ENCODE results near the gene STUM. TPM values are rescaled to one million over a fixed set of nuclear protein-coding genes. Genes with fewer than 3 reads are reported as not detected.

STUM gene
- polyA plus RNA-seq, 1 of the 3 experiments (the other 2 are of a cell fraction): not detected

DNA sequence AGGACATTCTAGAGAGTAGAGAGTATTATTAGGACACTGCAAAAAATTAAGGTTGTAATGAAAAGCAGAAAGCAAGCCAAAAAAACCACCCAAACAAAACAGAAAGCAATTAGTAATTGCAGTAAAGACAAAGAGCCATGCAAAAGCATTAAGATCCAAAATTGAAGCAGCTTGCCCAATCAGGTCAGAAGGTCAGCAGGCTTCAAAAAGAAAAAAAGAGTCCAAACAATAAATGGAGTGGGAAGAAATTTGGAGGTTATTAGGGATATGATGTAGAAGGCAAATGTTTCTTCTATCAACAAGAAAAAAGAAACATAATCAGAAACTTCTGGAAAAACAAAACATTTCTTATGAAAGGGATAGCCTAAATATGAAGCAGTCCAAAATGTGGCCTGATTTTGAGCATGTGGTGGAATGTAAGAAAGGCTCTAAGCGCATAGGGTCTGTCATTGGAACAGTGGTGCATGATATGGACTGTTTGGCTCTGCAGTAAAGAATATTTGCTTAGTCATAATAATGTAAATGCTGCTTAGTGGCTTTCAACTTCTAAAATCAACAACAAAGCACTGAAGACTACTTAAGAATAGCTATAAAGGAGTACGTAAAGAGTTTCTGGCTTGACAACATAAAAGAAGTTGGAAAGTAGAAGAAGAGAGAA lies 4.8 kb downstream of the STUM start:
- Histone ChIP-seq H4K20me1 (ENCODE audit: insufficient read depth) (no peaks in the 10 kb centered on the region), H2AFZ (ENCODE audit: low read depth) (no peak overlapping the region), H3K79me2 (ENCODE audit: insufficient read depth) (no peaks in the 10 kb centered on the region), H3K4me1 (ENCODE audit: control insufficient read depth in 1 of 2, insufficient read depth in 2 of 2, low read depth in 1 of 2, low read length in 1 of 2) (peaks cover 10 to 20% of the 10 kb centered on the region in 2 experiments; a peak in 1 of 4 replicates), H3K4me2 (no peak overlapping the region), H3K9me3 (no peaks in the 10 kb centered on the region), H3K27ac (ENCODE audit: low read depth in 2 of 2, low read length in 1 of 2) (no peak overlapping the region), H3K36me3 (replicated peaks in 1 of 2; ENCODE audit: control insufficient read depth in 1 of 2, insufficient read depth in 2 of 2, low read length in 1 of 2) (no peaks in the 10 kb centered on the region), H3K9ac (no peak overlapping the region), H3K4me3 (ENCODE audit: low read depth in 2 of 2, low read length in 1 of 2) (no peak overlapping the region), H3K27me3 (ENCODE audit: insufficient read depth) (peaks cover 44% of the 10 kb centered on the region), H3F3A (replicated peaks; ENCODE audit: insufficient read depth) (no peaks in the 10 kb centered on the region), H3K9me2 (no peaks in the 10 kb centered on the region)
- WGBS (ENCODE audit: low lambda C conversion rate): 89% methylated on average over 2 of the region's 2 CpGs
- ChIA-PET CTCF (no interaction called here), POLR2A (no interaction called here)
- TF ChIP-seq EP300 (IDR thresholded peaks at IDR 0.05; ENCODE audit: borderline replicate concordance in 1 of 2, low read depth in 1 of 2, low read length in 1 of 2) (no peak), PBX3 (IDR thresholded peaks at IDR 0.05) (no peak), REST (IDR thresholded peaks at IDR 0.05; ENCODE audit: low read depth, low read length) (no peak), USF1 (IDR thresholded peaks at IDR 0.05; ENCODE audit: borderline replicate concordance, low read depth) (no peak), CHD2 (IDR thresholded peaks at IDR 0.05; ENCODE audit: low read length, partially characterized antibody) (no peak)
- TF ChIP-seq, protein P1, sequence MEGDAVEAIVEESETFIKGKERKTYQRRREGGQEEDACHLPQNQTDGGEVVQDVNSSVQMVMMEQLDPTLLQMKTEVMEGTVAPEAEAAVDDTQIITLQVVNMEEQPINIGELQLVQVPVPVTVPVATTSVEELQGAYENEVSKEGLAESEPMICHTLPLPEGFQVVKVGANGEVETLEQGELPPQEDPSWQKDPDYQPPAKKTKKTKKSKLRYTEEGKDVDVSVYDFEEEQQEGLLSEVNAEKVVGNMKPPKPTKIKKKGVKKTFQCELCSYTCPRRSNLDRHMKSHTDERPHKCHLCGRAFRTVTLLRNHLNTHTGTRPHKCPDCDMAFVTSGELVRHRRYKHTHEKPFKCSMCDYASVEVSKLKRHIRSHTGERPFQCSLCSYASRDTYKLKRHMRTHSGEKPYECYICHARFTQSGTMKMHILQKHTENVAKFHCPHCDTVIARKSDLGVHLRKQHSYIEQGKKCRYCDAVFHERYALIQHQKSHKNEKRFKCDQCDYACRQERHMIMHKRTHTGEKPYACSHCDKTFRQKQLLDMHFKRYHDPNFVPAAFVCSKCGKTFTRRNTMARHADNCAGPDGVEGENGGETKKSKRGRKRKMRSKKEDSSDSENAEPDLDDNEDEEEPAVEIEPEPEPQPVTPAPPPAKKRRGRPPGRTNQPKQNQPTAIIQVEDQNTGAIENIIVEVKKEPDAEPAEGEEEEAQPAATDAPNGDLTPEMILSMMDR (IDR thresholded peaks at IDR 0.05): no peak
- DNase-seq: no peak

DNA sequence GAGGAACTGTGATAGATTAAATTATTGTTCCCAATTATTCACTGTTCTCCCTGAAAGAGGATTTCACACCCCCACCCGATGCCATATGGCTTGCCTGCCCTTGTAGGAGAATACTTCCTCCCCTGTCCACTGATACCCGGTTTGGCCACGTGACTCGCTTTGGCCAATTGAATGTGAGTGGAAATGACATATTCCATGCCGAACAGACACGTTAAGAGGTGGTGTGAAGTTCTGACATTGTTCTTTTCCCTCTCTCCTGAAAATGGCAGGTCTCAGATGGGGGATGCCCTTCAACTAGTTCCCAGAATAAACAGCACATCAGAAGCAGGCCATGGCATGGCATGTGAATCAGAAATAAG lies 5.3 kb downstream of the STUM start:
- no peaks in the 10 kb centered on the region for H3K9me3 ChIP-seq
- 47% methylated on average over 6 of the region's 6 CpGs for WGBS (ENCODE audit: low lambda C conversion rate)
- H3F3A ChIP-seq (replicated peaks; ENCODE audit: insufficient read depth): no peaks in the 10 kb centered on the region
- H3K4me3 ChIP-seq (ENCODE audit: low read depth in 2 of 2, low read length in 1 of 2): no peak overlapping the region
- no peaks in the 10 kb centered on the region for H3K36me3 ChIP-seq (replicated peaks in 1 of 2; ENCODE audit: control insufficient read depth in 1 of 2, insufficient read depth in 2 of 2, low read length in 1 of 2)
- H3K27me3 ChIP-seq (ENCODE audit: insufficient read depth): peaks cover 42% of the 10 kb centered on the region
- POLR2A ChIA-PET: no interaction called here
- no peaks in the 10 kb centered on the region for H4K20me1 ChIP-seq (ENCODE audit: insufficient read depth)
- H3K9ac ChIP-seq: no peak overlapping the region
- H3K27ac ChIP-seq (ENCODE audit: low read depth in 2 of 2, low read length in 1 of 2): no peak overlapping the region
- no peak for DNase-seq
- H2AFZ ChIP-seq (ENCODE audit: low read depth): no peak overlapping the region
- no peak overlapping the region for H3K4me2 ChIP-seq
- H3K9me2 ChIP-seq: no peaks in the 10 kb centered on the region
- CTCF ChIA-PET: no interaction called here
- H3K4me1 ChIP-seq (ENCODE audit: control insufficient read depth in 1 of 2, insufficient read depth in 2 of 2, low read depth in 1 of 2, low read length in 1 of 2): peaks cover 10 to 18% of the 10 kb centered on the region in 2 experiments; a peak in 1 of 4 replicates
- no peaks in the 10 kb centered on the region for H3K79me2 ChIP-seq (ENCODE audit: insufficient read depth)
- no peak for TF ChIP-seq REST (IDR thresholded peaks at IDR 0.05; ENCODE audit: low read depth, low read length)
- TF ChIP-seq, protein P2, sequence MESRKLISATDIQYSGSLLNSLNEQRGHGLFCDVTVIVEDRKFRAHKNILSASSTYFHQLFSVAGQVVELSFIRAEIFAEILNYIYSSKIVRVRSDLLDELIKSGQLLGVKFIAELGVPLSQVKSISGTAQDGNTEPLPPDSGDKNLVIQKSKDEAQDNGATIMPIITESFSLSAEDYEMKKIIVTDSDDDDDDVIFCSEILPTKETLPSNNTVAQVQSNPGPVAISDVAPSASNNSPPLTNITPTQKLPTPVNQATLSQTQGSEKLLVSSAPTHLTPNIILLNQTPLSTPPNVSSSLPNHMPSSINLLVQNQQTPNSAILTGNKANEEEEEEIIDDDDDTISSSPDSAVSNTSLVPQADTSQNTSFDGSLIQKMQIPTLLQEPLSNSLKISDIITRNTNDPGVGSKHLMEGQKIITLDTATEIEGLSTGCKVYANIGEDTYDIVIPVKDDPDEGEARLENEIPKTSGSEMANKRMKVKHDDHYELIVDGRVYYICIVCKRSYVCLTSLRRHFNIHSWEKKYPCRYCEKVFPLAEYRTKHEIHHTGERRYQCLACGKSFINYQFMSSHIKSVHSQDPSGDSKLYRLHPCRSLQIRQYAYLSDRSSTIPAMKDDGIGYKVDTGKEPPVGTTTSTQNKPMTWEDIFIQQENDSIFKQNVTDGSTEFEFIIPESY (IDR thresholded peaks at IDR 0.05; ENCODE audit: borderline replicate concordance, low read depth): no peak
- no peak for TF ChIP-seq TAF1 (IDR thresholded peaks at IDR 0.05; ENCODE audit: borderline replicate concordance, low read depth, low read length)
- TF ChIP-seq EZH2phosphoT487 (IDR thresholded peaks at IDR 0.05; ENCODE audit: borderline replicate concordance, low read depth): no peak
- TF ChIP-seq ELF1 (IDR thresholded peaks at IDR 0.05): no peak
- no peak for TF ChIP-seq JUND (IDR thresholded peaks at IDR 0.05)
- no peak for TF ChIP-seq YY1 (IDR thresholded peaks at IDR 0.05; ENCODE audit: low read depth)
- no peak for TF ChIP-seq POLR2AphosphoS5 (IDR thresholded peaks at IDR 0.05; ENCODE audit: low read depth, low read length)
